Measurements from ENCODE around the gene TENM4. TPM values are rescaled to one million over a fixed set of nuclear protein-coding genes. Genes with fewer than 3 reads are reported as not detected.

Gene TENM4
- total RNA-seq, 2 experiments from 2014 or later, result not detected

- no peak for DNase-seq (ENCODE audit: low spot score)
- TF ChIP-seq EZH2phosphoT487 (IDR thresholded peaks at IDR 0.05; ENCODE audit: borderline replicate concordance, low read depth, low read length) (no peak), CTCF (conservative IDR thresholded peaks at IDR 0.05; ENCODE audit: low read length) (no peak)
- Histone ChIP-seq H3K36me3 (ENCODE audit: insufficient read depth, low read length) (no peaks in the 10 kb centered on the region), H3K9me2 (ENCODE audit: insufficient read depth, low read length) (no peaks in the 10 kb centered on the region), H3K79me2 (ENCODE audit: insufficient read depth, low read depth, low read length) (no peaks in the 10 kb centered on the region), H4K20me1 (ENCODE audit: insufficient read depth, low read length) (no peaks in the 10 kb centered on the region), H3K4me1 (ENCODE audit: insufficient read depth, low read length, poor library complexity, severe bottlenecking) (no peaks in the 10 kb centered on the region), H3K4me2 (ENCODE audit: low read length) (no peak overlapping the region), H3K4me3 (ENCODE audit: low read depth, low read length, poor library complexity, severe bottlenecking) (no peak overlapping the region), H3K27ac (ENCODE audit: low read depth, low read length, poor library complexity, severe bottlenecking) (no peak overlapping the region), H3K9me3 (ENCODE audit: low read length) (no peaks in the 10 kb centered on the region), H2AFZ (ENCODE audit: low read length) (no peak overlapping the region)
- ChIA-PET CTCF (ENCODE audit: unreplicated experiment) (no interaction called here), POLR2A (no interaction called here)
- intact Hi-C loops (cut with micrococcal nuclease; ENCODE audit: unreplicated experiment), result no loop called here
- no TSS peak for BruUV-seq (replicated peaks)
Measured at GRCh38 chr11:79055856-79056631, 384.8 kb downstream of the TENM4 start.

- POLR2A ChIA-PET, result interaction anchor here (0.8 kb wide), 1 partner anchor 152 kb away, joined by 3 read pairs; no protein-coding TSS in a partner anchor
- Histone ChIP-seq H2AFZ (ENCODE audit: low read length) (no peak overlapping the region), H3K9me2 (ENCODE audit: insufficient read depth, low read length) (no peaks in the 10 kb centered on the region), H3K4me1 (ENCODE audit: insufficient read depth, low read length, poor library complexity, severe bottlenecking) (no peaks in the 10 kb centered on the region), H3K4me3 (ENCODE audit: low read depth, low read length, poor library complexity, severe bottlenecking) (no peak overlapping the region), H4K20me1 (ENCODE audit: insufficient read depth, low read length) (no peaks in the 10 kb centered on the region), H3K9me3 (ENCODE audit: low read length) (no peaks in the 10 kb centered on the region), H3K27ac (ENCODE audit: low read depth, low read length, poor library complexity, severe bottlenecking) (no peak overlapping the region), H3K79me2 (ENCODE audit: insufficient read depth, low read depth, low read length) (no peaks in the 10 kb centered on the region), H3K36me3 (ENCODE audit: insufficient read depth, low read length) (no peaks in the 10 kb centered on the region), H3K4me2 (ENCODE audit: low read length) (no peak overlapping the region)
- CTCF ChIA-PET (ENCODE audit: unreplicated experiment), result no interaction called here
- TF ChIP-seq EZH2phosphoT487 (IDR thresholded peaks at IDR 0.05; ENCODE audit: borderline replicate concordance, low read depth, low read length), result no peak
- no peak for TF ChIP-seq CTCF (conservative IDR thresholded peaks at IDR 0.05; ENCODE audit: low read length)
- intact Hi-C loops (cut with micrococcal nuclease; ENCODE audit: unreplicated experiment), result no loop called here
- no peak for DNase-seq (ENCODE audit: low spot score)
- BruUV-seq (replicated peaks), result no TSS peak
Measured at GRCh38 chr11:79054636-79055035, 386.2 kb downstream of the TENM4 start.

GRCh38 chr11:79052544-79052943 lies 388.3 kb downstream of the TENM4 start:
- Histone ChIP-seq H3K36me3 (ENCODE audit: insufficient read depth, low read length) (no peaks in the 10 kb centered on the region), H3K4me3 (ENCODE audit: low read depth, low read length, poor library complexity, severe bottlenecking) (no peak overlapping the region), H3K79me2 (ENCODE audit: insufficient read depth, low read depth, low read length) (no peaks in the 10 kb centered on the region), H3K4me1 (ENCODE audit: insufficient read depth, low read length, poor library complexity, severe bottlenecking) (no peaks in the 10 kb centered on the region), H3K4me2 (ENCODE audit: low read length) (no peak overlapping the region), H4K20me1 (ENCODE audit: insufficient read depth, low read length) (no peaks in the 10 kb centered on the region), H3K27ac (ENCODE audit: low read depth, low read length, poor library complexity, severe bottlenecking) (no peak overlapping the region), H3K9me2 (ENCODE audit: insufficient read depth, low read length) (no peaks in the 10 kb centered on the region), H3K9me3 (ENCODE audit: low read length) (no peaks in the 10 kb centered on the region), H2AFZ (ENCODE audit: low read length) (no peak overlapping the region)
- TF ChIP-seq EZH2phosphoT487 (IDR thresholded peaks at IDR 0.05; ENCODE audit: borderline replicate concordance, low read depth, low read length) (no peak), CTCF (conservative IDR thresholded peaks at IDR 0.05; ENCODE audit: low read length) (no peak)
- DNase-seq (ENCODE audit: low spot score), result no peak
- no TSS peak for BruUV-seq (replicated peaks)
- POLR2A ChIA-PET, result no interaction called here
- CTCF ChIA-PET (ENCODE audit: unreplicated experiment), result no interaction called here
- intact Hi-C loops (cut with micrococcal nuclease; ENCODE audit: unreplicated experiment), result no loop called here
